Keratinocyte (primary cell): Measurements from ENCODE around the gene PAX1. TPM values are rescaled to one million over a fixed set of nuclear protein-coding genes. Genes with fewer than 3 reads are reported as not detected.

Source experiments
- DNase-seq: peaks from one replicate; pipeline ENCODE4 v3.0.0-alpha.2; 2011; ENCODE audit warnings: low read depth, missing footprints, low spot score
- FAIRE-seq: peaks from 2 replicates; lab custom pipeline; 2011; peaks lifted over from hg19 to GRCh38; lab: Jason Lieb, UNC
- H2AFZ ChIP-seq: 2 replicates; pipeline ENCODE4 v1.6.0; 2012; ENCODE audit warnings: low read length, control low read depth, inconsistent platforms; ENCODE audit not compliant: control insufficient read depth
- H3K27ac ChIP-seq: 2 replicates; pipeline ENCODE4 v1.5.1; 2011; ENCODE audit warnings: low read length; ENCODE audit not compliant: control insufficient read depth, insufficient read depth
- H3K27me3 ChIP-seq: 3 replicates; pipeline ENCODE4 v1.6.0; 2011; ENCODE audit warnings: low read length; ENCODE audit not compliant: control insufficient read depth, insufficient read depth; ENCODE audit errors: extremely low read depth
- H3K36me3 ChIP-seq, 2 experiments: 2 replicates in 1 of 2; 3 replicates in 1 of 2; pipeline ENCODE4 v1.5.1; 2011; ENCODE audit warnings: low read length in 2 of 2, mild to moderate bottlenecking in 1 of 2; ENCODE audit not compliant: control insufficient read depth in 2 of 2, insufficient read depth in 2 of 2; ENCODE audit errors: extremely low read depth in 1 of 2
- H3K4me1 ChIP-seq: 3 replicates; pipeline ENCODE4 v1.5.1; 2011; ENCODE audit warnings: low read length; ENCODE audit not compliant: control insufficient read depth, insufficient read depth; ENCODE audit errors: extremely low read depth
- H3K4me2 ChIP-seq: 3 replicates; pipeline ENCODE4 v1.6.0; 2011; ENCODE audit warnings: low read depth, low read length; ENCODE audit not compliant: control insufficient read depth, insufficient read depth; ENCODE audit errors: extremely low read depth
- H3K4me3 ChIP-seq, 3 experiments: fragments of 200-600 bp in 1 of 3; sonication (generic) in 1 of 3; 2 replicates in 2 of 3; 3 replicates in 1 of 3; pipeline ENCODE4 v1.5.1; 2011 to 2016; ENCODE audit warnings: low read length in 3 of 3, mild to moderate bottlenecking in 3 of 3, control low read depth in 2 of 3, inconsistent platforms in 1 of 3, low read depth in 1 of 3, mixed read lengths in 1 of 3, mixed run types in 1 of 3, moderate library complexity in 1 of 3; ENCODE audit not compliant: control insufficient read depth in 2 of 3, insufficient read depth in 2 of 3; ENCODE audit errors: extremely low read depth in 1 of 3
- H3K79me2 ChIP-seq: 2 replicates; pipeline ENCODE4 v1.6.0; 2012; ENCODE audit warnings: low read length; ENCODE audit not compliant: control insufficient read depth, insufficient read depth
- H3K9ac ChIP-seq: 3 replicates; pipeline ENCODE4 v1.6.0; 2011; ENCODE audit warnings: low read length; ENCODE audit not compliant: control insufficient read depth, insufficient read depth; ENCODE audit errors: extremely low read depth
- H3K9me1 ChIP-seq: 3 replicates; pipeline ENCODE4 v1.6.0; 2011; ENCODE audit warnings: low read length; ENCODE audit not compliant: control insufficient read depth, insufficient read depth; ENCODE audit errors: extremely low read depth
- H3K9me3 ChIP-seq: 2 replicates; pipeline ENCODE4 v1.5.1; 2012; ENCODE audit warnings: low read depth, low read length; ENCODE audit not compliant: control insufficient read depth
- H4K20me1 ChIP-seq: 3 replicates; pipeline ENCODE4 v1.6.0; 2011; ENCODE audit warnings: low read length; ENCODE audit not compliant: control insufficient read depth, insufficient read depth; ENCODE audit errors: extremely low read depth
- EZH2 ChIP-seq: IDR thresholded peaks from one replicate; pipeline ENCODE4 v1.6.1; 2012; ENCODE audit warnings: inconsistent platforms, mild to moderate bottlenecking, low read length, moderate library complexity
- dilution Hi-C: fragments of 300-500 bp; cut with MboI; formaldehyde crosslinking; loops from one replicate; pipeline ENCODE4 v1.7.0; 2020; ENCODE audit warnings: low sequenced_read_pairs; ENCODE audit not compliant: extremely low pct_ligation_motif_present
- polyA plus RNA-seq, 5 experiments: library from polyadenylated mRNA; depleted of rRNA in 3 of 5; stranded (reverse) in 3 of 5; stranded (forward) in 1 of 5; unstranded in 1 of 5; fragments of >200 nt; gene quantifications; 1 replicate in 1 of 5; 2 replicates in 3 of 5; 3 replicates in 1 of 5; pipeline versions ENCODE4 v1.2.1 to v1.2.3, GENCODE V29; 2011 to 2012; ENCODE audit warnings: missing spikeins in 2 of 5, low read depth in 1 of 5, low replicate concordance in 1 of 5
- TF ChIP-seq, protein P1 (sequence below), 3 experiments: IDR thresholded peaks in 1 of 3; conservative IDR thresholded peaks in 1 of 3; optimal IDR thresholded peaks in 1 of 3; 2 replicates in 2 of 3; 3 replicates in 1 of 3; pipeline versions ENCODE3 to v1.5.1; 2011; ENCODE audit warnings: low read length in 3 of 3, mild to moderate bottlenecking in 3 of 3, moderate library complexity in 2 of 3, control low read depth in 1 of 3, inconsistent platforms in 1 of 3; ENCODE audit not compliant: insufficient read depth in 2 of 3; ENCODE audit errors: extremely low read depth in 1 of 3

The PAX1 gene
- polyA plus RNA-seq, 1 donor (not counting 4 experiments of a cell fraction or from before 2014, with no cell fraction given), result not detected

DNA sequence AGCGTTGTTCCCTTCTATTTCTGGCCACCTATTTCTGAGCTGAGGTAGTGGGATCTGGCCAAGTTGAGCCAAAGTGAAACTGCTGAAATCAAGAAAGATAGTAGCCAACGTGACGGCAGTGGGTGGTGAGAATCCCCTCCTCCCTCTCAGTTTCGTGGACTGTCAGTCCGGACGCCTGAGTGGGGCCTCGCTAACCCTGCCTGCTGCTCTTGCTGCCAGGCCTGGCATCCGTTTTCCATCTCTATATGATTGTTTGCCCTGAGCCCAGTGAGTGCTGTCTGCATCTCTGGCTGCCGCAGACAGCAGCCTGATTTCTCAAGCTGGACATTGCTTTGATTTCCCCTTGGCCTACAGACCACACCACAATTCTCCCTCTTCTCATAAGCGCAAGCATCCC, 23.5 kb upstream of the PAX1 start:
- Histone ChIP-seq H2AFZ (no peak overlapping the region), H3K4me1 (no peaks in the 10 kb centered on the region), H3K27ac (no peak overlapping the region), H3K9ac (no peak overlapping the region), H3K9me3 (no peaks in the 10 kb centered on the region), H3K9me1 (no peaks in the 10 kb centered on the region), H3K27me3 (no peaks in the 10 kb centered on the region), H3K4me2 (no peak overlapping the region), H3K36me3 (no peaks in the 10 kb centered on the region), H3K79me2 (no peaks in the 10 kb centered on the region), H3K4me3 (no peak overlapping the region), H4K20me1 (no peaks in the 10 kb centered on the region)
- DNase-seq, result no peak
- TF ChIP-seq, protein P1, sequence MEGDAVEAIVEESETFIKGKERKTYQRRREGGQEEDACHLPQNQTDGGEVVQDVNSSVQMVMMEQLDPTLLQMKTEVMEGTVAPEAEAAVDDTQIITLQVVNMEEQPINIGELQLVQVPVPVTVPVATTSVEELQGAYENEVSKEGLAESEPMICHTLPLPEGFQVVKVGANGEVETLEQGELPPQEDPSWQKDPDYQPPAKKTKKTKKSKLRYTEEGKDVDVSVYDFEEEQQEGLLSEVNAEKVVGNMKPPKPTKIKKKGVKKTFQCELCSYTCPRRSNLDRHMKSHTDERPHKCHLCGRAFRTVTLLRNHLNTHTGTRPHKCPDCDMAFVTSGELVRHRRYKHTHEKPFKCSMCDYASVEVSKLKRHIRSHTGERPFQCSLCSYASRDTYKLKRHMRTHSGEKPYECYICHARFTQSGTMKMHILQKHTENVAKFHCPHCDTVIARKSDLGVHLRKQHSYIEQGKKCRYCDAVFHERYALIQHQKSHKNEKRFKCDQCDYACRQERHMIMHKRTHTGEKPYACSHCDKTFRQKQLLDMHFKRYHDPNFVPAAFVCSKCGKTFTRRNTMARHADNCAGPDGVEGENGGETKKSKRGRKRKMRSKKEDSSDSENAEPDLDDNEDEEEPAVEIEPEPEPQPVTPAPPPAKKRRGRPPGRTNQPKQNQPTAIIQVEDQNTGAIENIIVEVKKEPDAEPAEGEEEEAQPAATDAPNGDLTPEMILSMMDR (optimal IDR thresholded peaks at IDR 0.05 in 1 of 3, IDR thresholded peaks at IDR 0.05 in 1 of 3, conservative IDR thresholded peaks at IDR 0.05 in 1 of 3; ENCODE audit: extremely low read depth in 1 of 3, insufficient read depth in 2 of 3, low read length in 3 of 3), result no peak
- TF ChIP-seq EZH2, result no peak
- dilution Hi-C loops, result no loop called here
- no peak for FAIRE-seq

DNA sequence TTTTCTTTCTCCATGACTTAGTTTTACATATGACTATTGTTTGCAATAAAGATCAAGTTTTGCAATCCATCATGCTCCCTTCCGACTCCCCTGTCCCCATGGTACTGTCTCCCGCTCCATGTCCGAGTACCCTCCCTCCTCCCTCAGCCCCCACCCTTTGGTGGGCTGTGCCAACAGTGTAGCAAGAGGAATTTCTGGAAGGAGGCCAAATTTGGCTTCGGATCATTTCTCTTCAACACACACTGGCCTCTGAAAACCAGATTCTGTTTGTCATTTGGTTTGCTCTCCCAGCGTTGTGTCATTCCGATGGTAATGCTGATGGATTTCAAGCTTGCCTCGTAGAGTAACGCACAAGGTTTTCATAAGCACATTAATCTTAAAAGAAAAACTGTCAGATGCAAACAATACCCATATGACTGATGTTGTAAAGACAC, 22.9 kb upstream of the PAX1 start:
- H3K36me3 ChIP-seq, result no peaks in the 10 kb centered on the region
- no peaks in the 10 kb centered on the region for H3K9me1 ChIP-seq
- H2AFZ ChIP-seq, result no peak overlapping the region
- H4K20me1 ChIP-seq, result no peaks in the 10 kb centered on the region
- H3K9me3 ChIP-seq, result no peaks in the 10 kb centered on the region
- H3K27me3 ChIP-seq, result no peaks in the 10 kb centered on the region
- H3K9ac ChIP-seq, result no peak overlapping the region
- H3K4me3 ChIP-seq, result no peak overlapping the region
- no peak overlapping the region for H3K27ac ChIP-seq
- no peak for DNase-seq
- H3K79me2 ChIP-seq, result no peaks in the 10 kb centered on the region
- H3K4me1 ChIP-seq, result no peaks in the 10 kb centered on the region
- FAIRE-seq, result no peak
- TF ChIP-seq EZH2, result no peak
- TF ChIP-seq, protein P1 (optimal IDR thresholded peaks at IDR 0.05 in 1 of 3, IDR thresholded peaks at IDR 0.05 in 1 of 3, conservative IDR thresholded peaks at IDR 0.05 in 1 of 3; ENCODE audit: extremely low read depth in 1 of 3, insufficient read depth in 2 of 3, low read length in 3 of 3), result no peak
- H3K4me2 ChIP-seq, result no peak overlapping the region
- dilution Hi-C loops, result no loop called here
